HCEC 1CT (cell line): ENCODE data around the gene PTBP3.
"Not testable (repeated sequence)": the region's sequence is repeated elsewhere in the genome, so short reads cannot be mapped to it uniquely, and the experiment has no call there.

ENCODE experiments used
- DNase-seq: peaks from one replicate; pipeline ENCODE4 v3.0.0-alpha.2; 2017

The PTBP3 gene

GRCh38 chr9:112194969-112195431 is 138.4 kb downstream of the PTBP3 start:
- no peak for DNase-seq

GRCh38 chr9:112193572-112194288 is 139.7 kb downstream of the PTBP3 start:
- DNase-seq, result no peak

GRCh38 chr9:112190320-112190719 is 143.1 kb downstream of the PTBP3 start:
- DNase-seq, result not testable (repeated sequence)

GRCh38 chr9:112188884-112189283 is 144.5 kb downstream of the PTBP3 start:
- DNase-seq, result no peak

GRCh38 chr9:112187404-112187803 is 146.0 kb downstream of the PTBP3 start:
- DNase-seq, result no peak

- no peak for DNase-seq
Measured at GRCh38 chr9:112186695-112187094, 146.7 kb downstream of the PTBP3 start.

GRCh38 chr9:112184946-112185345 is 148.5 kb downstream of the PTBP3 start:
- no peak for DNase-seq

GRCh38 chr9:112184221-112184620 is 149.2 kb downstream of the PTBP3 start:
- DNase-seq, result no peak

GRCh38 chr9:112180387-112180881 is 153.0 kb downstream of the PTBP3 start:
- DNase-seq, result no peak

- no peak for DNase-seq
Measured at GRCh38 chr9:112179816-112180215, 153.6 kb downstream of the PTBP3 start.

GRCh38 chr9:112176524-112176923 is 156.9 kb downstream of the PTBP3 start:
- DNase-seq, result peak; percentile 11

- no peak for DNase-seq
Measured at GRCh38 chr9:112175796-112176315, 157.6 kb downstream of the PTBP3 start.

- no peak for DNase-seq
Measured at GRCh38 chr9:112174965-112175795, 158.2 kb downstream of the PTBP3 start, which contains the start of gene SUSD1. Gene SUSD1, minus strand, starts transcription at chr9:112175297. Its CDS starts 62 bp downstream, at chr9:112175235.

- peak; percentile 42 for DNase-seq
Measured at GRCh38 chr9:112174222-112174964, 159.0 kb downstream of the PTBP3 start.

GRCh38 chr9:112173489-112174221 is 159.8 kb downstream of the PTBP3 start:
- no peak for DNase-seq

- DNase-seq, result no peak
Measured at GRCh38 chr9:112170968-112171367, 162.5 kb downstream of the PTBP3 start.

- DNase-seq, result no peak
Measured at GRCh38 chr9:112170235-112170634, 163.2 kb downstream of the PTBP3 start.

GRCh38 chr9:112169368-112169767 is 164.1 kb downstream of the PTBP3 start:
- no peak for DNase-seq

GRCh38 chr9:112168197-112168596 is 165.2 kb downstream of the PTBP3 start:
- DNase-seq, result no peak
